ENCODE results near the gene ARHGEF19.

Gene ARHGEF19

DNA sequence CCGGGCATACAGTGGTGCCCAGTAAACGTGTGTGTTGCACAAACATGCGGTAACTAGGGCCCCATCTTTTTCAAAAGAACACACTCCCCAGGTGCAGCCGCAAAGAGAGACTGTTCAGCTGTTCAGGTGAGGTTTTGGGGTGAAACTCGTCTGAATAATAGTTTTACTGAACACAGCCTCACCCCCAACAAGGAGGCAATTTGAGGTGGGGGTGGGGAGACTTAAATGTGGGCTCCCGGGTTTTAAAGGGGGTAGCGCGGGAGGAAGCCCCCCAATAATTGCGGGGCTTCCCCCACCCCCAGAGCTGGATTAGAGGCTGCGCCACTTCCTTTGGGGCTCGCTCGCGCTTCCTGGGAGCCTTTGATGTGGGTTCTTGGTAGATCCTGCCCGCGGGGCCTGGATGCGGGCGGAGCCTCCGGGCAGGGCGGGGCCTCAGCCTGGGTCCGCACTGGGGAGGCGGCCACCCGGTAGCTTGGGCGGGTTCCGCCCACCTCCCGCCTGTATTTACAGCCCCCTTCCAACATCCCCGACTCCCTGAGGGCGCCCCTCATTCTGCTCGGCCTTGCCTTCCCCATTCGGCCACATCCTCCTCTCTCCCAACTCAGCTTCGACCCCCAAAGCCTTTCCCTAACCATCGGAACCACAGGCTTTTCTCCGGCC lies 50.2 kb downstream of the ARHGEF19 start:
- in situ Hi-C loops (cut with MboI; ENCODE audit: low sequenced_read_pairs, unreplicated experiment), result no loop called here
- DNase-seq (ENCODE audit: low spot score), result no peak

DNA sequence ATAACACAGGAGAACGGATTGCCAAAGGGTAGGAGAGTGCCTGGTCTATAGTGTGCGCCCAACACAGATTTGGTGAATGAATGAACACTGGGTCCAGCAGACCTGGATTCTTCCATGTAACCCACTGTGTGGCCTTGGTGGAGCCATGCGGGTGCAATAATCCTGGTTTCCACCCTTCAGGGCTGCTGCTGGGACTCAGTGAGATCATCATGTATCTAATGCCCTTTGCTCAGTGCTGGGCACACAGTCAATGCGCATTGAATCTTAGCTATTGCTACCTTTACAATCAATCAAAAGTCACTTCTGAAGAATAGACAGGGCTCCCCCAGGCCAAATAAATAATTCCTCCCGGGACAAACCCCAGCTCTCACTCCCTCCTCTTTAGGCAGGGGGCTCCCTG lies 50.7 kb downstream of the ARHGEF19 start:
- DNase-seq (ENCODE audit: low spot score), result no peak
- in situ Hi-C loops (cut with MboI; ENCODE audit: low sequenced_read_pairs, unreplicated experiment), result no loop called here
- TF ChIP-seq, protein P1, sequence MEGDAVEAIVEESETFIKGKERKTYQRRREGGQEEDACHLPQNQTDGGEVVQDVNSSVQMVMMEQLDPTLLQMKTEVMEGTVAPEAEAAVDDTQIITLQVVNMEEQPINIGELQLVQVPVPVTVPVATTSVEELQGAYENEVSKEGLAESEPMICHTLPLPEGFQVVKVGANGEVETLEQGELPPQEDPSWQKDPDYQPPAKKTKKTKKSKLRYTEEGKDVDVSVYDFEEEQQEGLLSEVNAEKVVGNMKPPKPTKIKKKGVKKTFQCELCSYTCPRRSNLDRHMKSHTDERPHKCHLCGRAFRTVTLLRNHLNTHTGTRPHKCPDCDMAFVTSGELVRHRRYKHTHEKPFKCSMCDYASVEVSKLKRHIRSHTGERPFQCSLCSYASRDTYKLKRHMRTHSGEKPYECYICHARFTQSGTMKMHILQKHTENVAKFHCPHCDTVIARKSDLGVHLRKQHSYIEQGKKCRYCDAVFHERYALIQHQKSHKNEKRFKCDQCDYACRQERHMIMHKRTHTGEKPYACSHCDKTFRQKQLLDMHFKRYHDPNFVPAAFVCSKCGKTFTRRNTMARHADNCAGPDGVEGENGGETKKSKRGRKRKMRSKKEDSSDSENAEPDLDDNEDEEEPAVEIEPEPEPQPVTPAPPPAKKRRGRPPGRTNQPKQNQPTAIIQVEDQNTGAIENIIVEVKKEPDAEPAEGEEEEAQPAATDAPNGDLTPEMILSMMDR (IDR thresholded peaks at IDR 0.05; ENCODE audit: borderline replicate concordance, control extremely low read depth, extremely low read depth, insufficient read depth, missing control alignments), result no peak

More for the DNA sequence above, 50.2 kb downstream of the ARHGEF19 start:
- TF ChIP-seq, protein P1 (IDR thresholded peaks at IDR 0.05; ENCODE audit: borderline replicate concordance, control extremely low read depth, extremely low read depth, insufficient read depth, missing control alignments), result no peak

DNA sequence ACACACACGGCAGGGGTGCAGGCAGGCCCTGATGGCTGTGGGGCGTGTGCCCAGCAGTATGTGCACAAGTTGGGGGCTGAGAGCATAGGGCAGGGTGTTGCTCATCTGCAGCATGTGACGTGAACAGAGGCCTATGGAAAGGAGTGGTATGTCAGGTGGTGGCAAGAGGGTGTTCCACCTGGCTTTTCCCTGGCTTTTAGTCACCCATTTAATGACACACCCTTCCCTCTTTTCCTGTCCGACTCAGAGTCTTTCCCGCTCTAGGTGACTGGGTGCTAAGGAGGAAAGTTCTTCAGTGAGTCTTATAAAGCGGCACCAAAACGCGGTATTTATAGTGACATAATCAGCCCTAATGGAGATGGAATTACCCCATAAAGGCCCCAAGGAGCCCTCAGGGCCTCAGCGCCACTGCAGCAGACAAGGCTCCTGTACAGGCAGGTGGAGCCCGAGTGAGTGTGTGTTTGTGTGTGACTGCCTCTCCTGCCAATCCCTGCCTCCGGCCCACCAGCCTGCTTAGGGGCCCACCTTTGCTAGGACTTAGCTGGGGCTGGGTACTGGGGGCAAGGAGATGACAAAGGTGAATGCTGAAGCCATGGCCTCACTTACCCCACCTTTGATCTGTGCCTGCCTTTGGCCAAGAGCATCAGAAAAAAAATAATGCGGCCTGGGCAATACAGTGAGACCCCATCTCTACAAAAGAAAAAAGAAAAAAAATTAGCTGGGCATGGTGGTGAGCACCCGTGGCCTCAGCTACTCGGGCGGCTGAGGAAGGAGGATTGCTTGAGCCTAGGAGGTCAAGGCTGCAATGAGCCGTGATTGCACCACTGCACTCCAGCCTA lies 53.2 kb downstream of the ARHGEF19 start:
- in situ Hi-C loops (cut with MboI; ENCODE audit: low sequenced_read_pairs, unreplicated experiment), result no loop called here
- TF ChIP-seq, protein P1 (IDR thresholded peaks at IDR 0.05; ENCODE audit: borderline replicate concordance, control extremely low read depth, extremely low read depth, insufficient read depth, missing control alignments), result no peak
- no peak for DNase-seq (ENCODE audit: low spot score)

DNA sequence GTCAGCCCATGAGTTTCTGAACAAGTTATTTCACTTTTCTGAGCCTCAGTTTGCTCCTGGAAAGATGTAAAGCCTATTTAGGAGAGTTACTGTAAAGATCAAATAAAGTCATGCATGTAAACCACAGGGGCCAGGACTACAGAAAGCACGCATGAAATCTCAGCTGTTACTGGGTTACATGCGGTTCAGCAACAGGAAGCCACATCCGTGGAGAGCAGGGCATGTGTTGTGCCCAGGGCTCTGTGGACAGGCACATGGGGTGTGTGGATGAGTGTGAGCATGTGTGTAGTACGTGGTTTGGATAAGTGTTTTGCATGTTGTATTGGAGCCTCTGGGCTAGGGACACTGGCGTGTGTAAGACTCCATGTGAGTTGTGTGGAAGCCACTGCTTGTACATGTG lies 54.4 kb downstream of the ARHGEF19 start:
- no peak for DNase-seq (ENCODE audit: low spot score)
- TF ChIP-seq, protein P1 (IDR thresholded peaks at IDR 0.05; ENCODE audit: borderline replicate concordance, control extremely low read depth, extremely low read depth, insufficient read depth, missing control alignments), result no peak
- in situ Hi-C loops (cut with MboI; ENCODE audit: low sequenced_read_pairs, unreplicated experiment), result no loop called here

DNA sequence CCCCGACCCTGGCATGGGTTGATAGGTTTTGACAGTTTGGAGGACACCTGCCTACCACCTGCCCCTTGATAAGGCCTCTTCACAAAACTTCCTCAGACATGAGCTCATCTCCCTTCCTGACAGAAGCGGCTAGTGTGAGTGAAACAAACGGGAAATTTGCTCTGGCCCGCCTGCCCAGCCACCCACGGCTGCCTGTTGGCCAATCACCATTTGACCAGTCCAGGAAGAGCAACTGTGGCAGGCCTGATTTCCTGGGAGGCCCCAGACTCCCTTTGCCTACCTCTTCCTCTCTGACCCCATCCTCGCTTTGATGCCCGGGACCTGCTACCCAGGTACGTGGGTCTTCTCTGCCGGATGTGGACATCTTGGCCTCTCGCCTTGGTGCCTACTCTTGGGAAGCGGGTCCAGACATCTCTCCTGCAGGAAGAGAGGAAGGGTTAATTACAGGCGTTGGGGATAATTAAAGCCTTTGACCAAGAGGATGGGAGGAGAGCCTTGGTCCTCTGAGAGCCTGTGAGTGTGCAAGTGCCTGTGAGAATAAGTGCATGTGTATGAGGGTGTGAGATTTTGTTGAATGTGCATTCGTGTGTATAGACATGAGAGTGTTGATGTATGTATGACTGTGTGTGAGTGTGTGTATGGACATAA lies 55.5 kb downstream of the ARHGEF19 start:
- TF ChIP-seq, protein P1 (IDR thresholded peaks at IDR 0.05; ENCODE audit: borderline replicate concordance, control extremely low read depth, extremely low read depth, insufficient read depth, missing control alignments), result no peak
- DNase-seq (ENCODE audit: low spot score), result no peak
- in situ Hi-C loops (cut with MboI; ENCODE audit: low sequenced_read_pairs, unreplicated experiment), result no loop called here

DNA sequence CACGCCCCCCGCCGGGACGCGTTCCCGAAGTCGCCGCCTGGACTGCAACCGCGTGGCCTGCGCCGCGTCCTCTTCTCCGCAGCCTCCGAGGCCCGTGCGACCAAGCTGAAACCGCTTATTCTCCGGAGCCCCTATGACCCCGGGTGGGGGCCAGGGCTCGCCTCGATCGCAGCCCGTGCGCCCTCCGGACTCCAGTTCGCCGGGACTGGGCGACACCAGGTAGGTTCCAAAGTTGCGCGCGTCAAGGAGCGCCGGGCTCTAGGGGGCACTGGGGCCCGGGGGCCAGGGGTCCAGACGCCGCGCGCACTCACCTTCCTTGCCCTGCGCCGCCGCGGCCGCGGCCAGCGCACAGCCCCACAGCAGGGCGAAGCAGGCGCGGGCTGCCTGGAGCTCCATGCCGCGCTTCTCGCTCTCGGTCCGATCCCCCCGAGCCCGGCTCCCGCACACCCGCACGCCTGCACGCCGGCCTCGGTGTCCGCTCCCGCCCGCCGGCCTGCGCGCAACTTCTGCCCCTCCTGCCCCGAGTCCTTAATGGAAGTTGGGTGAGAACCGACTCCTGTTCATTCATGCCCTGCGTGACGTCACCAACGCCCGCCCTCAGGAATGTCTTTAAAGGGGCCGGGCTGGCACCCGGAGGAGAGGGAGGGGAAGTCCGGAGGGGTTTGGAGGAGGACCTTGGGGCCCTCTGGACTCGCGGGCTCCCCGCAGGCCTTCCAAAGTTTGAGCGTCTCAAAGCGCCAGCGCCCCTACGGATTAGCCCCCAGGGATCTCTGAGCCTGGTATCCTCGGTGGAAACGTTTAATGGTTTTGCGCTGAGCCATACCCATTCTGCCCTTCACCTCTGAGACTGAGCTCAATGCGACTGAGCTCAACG lies 56.7 kb downstream of the ARHGEF19 start, which contains the start of gene EPHA2:
Gene EPHA2, minus strand, starts transcription at position 533 of the 874 bp plus-strand sequence. Its CDS starts 137 bp downstream, at position 396.
- in situ Hi-C loops (cut with MboI; ENCODE audit: low sequenced_read_pairs, unreplicated experiment), result no loop called here
- TF ChIP-seq, protein P1 (IDR thresholded peaks at IDR 0.05; ENCODE audit: borderline replicate concordance, control extremely low read depth, extremely low read depth, insufficient read depth, missing control alignments), result no peak
- peak; percentile 45 for DNase-seq (ENCODE audit: low spot score)

All from GM13976 (cell line).